Panc1 (cell line): ENCODE data around the gene CCDC191. TPM values are rescaled to one million over a fixed set of nuclear protein-coding genes. Genes with fewer than 3 reads are reported as not detected.

Experiments
- ATAC-seq: fragments of 200-7000 bp; cut with Tn5 transposase; 2 replicates; pipeline ENCODE4 v1.9.1; 2020; ENCODE audit warnings: mild to moderate bottlenecking, moderate library complexity
- BruUV-seq: library from RNA; stranded (reverse); fragments of 400-500 nt; replicated peaks from 2 replicates; lab custom pipeline; 2021; lab: Mats Ljungman, UMichigan
- CTCF ChIA-PET: fragments of 300-600 bp; sonication (Branson Sonifier 250); formaldehyde crosslinking; loops from one replicate; lab custom pipeline; 2022; ENCODE audit warnings: antibody characterized with exemption; lab: Charles Lee
- POLR2A ChIA-PET: fragments of 300-600 bp; sonication (Branson Sonifier 250); formaldehyde crosslinking; loops from one replicate; lab custom pipeline; 2022; ENCODE audit warnings: antibody characterized with exemption; lab: Charles Lee
- DNase-seq: peaks from one replicate; pipeline ENCODE4 v3.0.0-alpha.2; 2010; ENCODE audit warnings: low read depth, low spot score
- H3K27ac ChIP-seq: 2 replicates; pipeline ENCODE4 v1.5.1; 2011; ENCODE audit warnings: mild to moderate bottlenecking, low read length, inconsistent platforms
- H3K27me3 ChIP-seq: fragments of 200-500 bp; sonication (Bioruptor generic); 2 replicates; pipeline ENCODE4 v1.6.0; 2014; ENCODE audit warnings: low read length, inconsistent platforms; ENCODE audit not compliant: control insufficient read depth, insufficient read depth
- H3K36me3 ChIP-seq: fragments of 200-500 bp; sonication (Bioruptor generic); 2 replicates; pipeline ENCODE4 v1.5.1; 2014; ENCODE audit warnings: inconsistent platforms, mild to moderate bottlenecking, low read length, moderate library complexity; ENCODE audit not compliant: control insufficient read depth, insufficient read depth
- H3K4me1 ChIP-seq: 2 replicates; pipeline ENCODE4 v1.5.1; 2011; ENCODE audit warnings: inconsistent platforms, mild to moderate bottlenecking, low read length, moderate library complexity; ENCODE audit not compliant: control insufficient read depth, insufficient read depth
- H3K4me3 ChIP-seq, 2 experiments: 2 replicates each; pipeline ENCODE4 v1.5.1; 2011 to 2012; ENCODE audit warnings: low read depth in 2 of 2, low read length in 2 of 2, mild to moderate bottlenecking in 2 of 2, inconsistent platforms in 1 of 2, moderate library complexity in 1 of 2
- H3K9me3 ChIP-seq: fragments of 200-500 bp; sonication (Bioruptor generic); 2 replicates; pipeline ENCODE4 v1.5.1; 2014; ENCODE audit warnings: low read depth, mild to moderate bottlenecking, inconsistent platforms, low read length, moderate library complexity; ENCODE audit not compliant: control insufficient read depth, insufficient read depth
- POLR2AphosphoS5 ChIP-seq: IDR thresholded peaks from 2 replicates; pipeline ENCODE4 v1.6.1; 2012; ENCODE audit warnings: mild to moderate bottlenecking, low read depth, low read length, moderate library complexity
- REST ChIP-seq, 2 experiments: IDR thresholded peaks; 2 replicates each; pipeline ENCODE4 v1.6.1; 2011 to 2012; ENCODE audit warnings: low read depth in 2 of 2, control low read depth in 1 of 2, low read length in 1 of 2, mild to moderate bottlenecking in 1 of 2, moderate library complexity in 1 of 2; ENCODE audit not compliant: insufficient read depth in 1 of 2
- SIN3A ChIP-seq: IDR thresholded peaks from 2 replicates; pipeline ENCODE4 v1.6.1; 2012; ENCODE audit warnings: low read depth, mild to moderate bottlenecking, low read length, moderate library complexity, borderline replicate concordance; ENCODE audit not compliant: insufficient read depth
- TCF7L2 ChIP-seq: IDR thresholded peaks from 2 replicates; pipeline ENCODE4 v1.6.1; 2011; ENCODE audit warnings: mild to moderate bottlenecking, low read depth, low read length, inconsistent platforms
- in situ Hi-C: cut with HindIII; loops from 2 replicates; pipeline ENCODE4 v1.10.0; 2016; ENCODE audit warnings: low sequenced_read_pairs, low pct_unique_long_range_greater_than_20kb
- intact Hi-C: fragments of 100-400 bp; cut with micrococcal nuclease; formaldehyde crosslinking; loops from one replicate; pipeline ENCODE4 v1.10.0; 2022; ENCODE audit not compliant: unreplicated experiment
- total RNA-seq: library from RNA; stranded (reverse); gene quantifications from one replicate; pipeline ENCODE4 v1.2.1, GENCODE V29; 2021; ENCODE audit not compliant: unreplicated experiment
- TF ChIP-seq, protein P1 (sequence below): fragments of 450-650 bp; IDR thresholded peaks from 2 replicates; pipeline ENCODE4 v1.5.1; 2017; ENCODE audit warnings: mild to moderate bottlenecking

The CCDC191 gene
- total RNA-seq, 1 experiment from 2014 or later: 5.6 TPM

DNA sequence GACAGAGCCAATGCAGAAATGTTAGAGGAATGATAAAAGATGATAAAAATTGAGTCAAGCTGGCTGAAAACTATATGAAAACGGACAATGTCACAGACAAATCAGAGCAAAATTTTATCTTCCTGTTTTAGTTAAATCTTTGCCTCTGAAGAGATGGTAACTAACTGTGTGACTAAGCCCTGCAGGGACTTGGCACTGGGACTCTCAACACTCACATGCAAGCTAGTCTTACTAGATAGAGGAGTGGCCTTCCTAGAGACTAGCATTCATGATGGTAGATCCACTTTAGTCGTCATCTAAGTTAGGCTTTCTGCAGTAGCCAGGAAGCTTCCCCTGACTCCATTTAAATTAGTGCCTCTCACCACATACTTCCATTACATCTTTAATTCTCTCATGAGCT lies 4.1 kb downstream of the CCDC191 start:
- Histone ChIP-seq H3K27me3 (no peaks in the 10 kb centered on the region), H3K4me3 (no peak overlapping the region), H3K36me3 (no peaks in the 10 kb centered on the region; the same call in 1 of the 2 replicates), H3K27ac (no peak overlapping the region), H3K4me1 (peaks cover 7% of the 10 kb centered on the region), H3K9me3 (no peaks in the 10 kb centered on the region)
- DNase-seq (no peak), ATAC-seq (no peak)
- in situ Hi-C loops: no loop called here
- CTCF ChIA-PET: no interaction called here
- BruUV-seq: no TSS peak
- intact Hi-C loops: loop anchor here (10.0 kb wide), 1 partner anchor 207 kb away; no protein-coding TSS in a partner anchor
- TF ChIP-seq SIN3A: no peak
- TF ChIP-seq REST (IDR thresholded peaks at IDR 0.05; ENCODE audit: insufficient read depth in 1 of 2, low read depth in 2 of 2, low read length in 1 of 2): no peak
- no peak for TF ChIP-seq TCF7L2
- TF ChIP-seq, protein P1, sequence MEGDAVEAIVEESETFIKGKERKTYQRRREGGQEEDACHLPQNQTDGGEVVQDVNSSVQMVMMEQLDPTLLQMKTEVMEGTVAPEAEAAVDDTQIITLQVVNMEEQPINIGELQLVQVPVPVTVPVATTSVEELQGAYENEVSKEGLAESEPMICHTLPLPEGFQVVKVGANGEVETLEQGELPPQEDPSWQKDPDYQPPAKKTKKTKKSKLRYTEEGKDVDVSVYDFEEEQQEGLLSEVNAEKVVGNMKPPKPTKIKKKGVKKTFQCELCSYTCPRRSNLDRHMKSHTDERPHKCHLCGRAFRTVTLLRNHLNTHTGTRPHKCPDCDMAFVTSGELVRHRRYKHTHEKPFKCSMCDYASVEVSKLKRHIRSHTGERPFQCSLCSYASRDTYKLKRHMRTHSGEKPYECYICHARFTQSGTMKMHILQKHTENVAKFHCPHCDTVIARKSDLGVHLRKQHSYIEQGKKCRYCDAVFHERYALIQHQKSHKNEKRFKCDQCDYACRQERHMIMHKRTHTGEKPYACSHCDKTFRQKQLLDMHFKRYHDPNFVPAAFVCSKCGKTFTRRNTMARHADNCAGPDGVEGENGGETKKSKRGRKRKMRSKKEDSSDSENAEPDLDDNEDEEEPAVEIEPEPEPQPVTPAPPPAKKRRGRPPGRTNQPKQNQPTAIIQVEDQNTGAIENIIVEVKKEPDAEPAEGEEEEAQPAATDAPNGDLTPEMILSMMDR: no peak
- TF ChIP-seq POLR2AphosphoS5: no peak
- POLR2A ChIA-PET: no interaction called here

DNA sequence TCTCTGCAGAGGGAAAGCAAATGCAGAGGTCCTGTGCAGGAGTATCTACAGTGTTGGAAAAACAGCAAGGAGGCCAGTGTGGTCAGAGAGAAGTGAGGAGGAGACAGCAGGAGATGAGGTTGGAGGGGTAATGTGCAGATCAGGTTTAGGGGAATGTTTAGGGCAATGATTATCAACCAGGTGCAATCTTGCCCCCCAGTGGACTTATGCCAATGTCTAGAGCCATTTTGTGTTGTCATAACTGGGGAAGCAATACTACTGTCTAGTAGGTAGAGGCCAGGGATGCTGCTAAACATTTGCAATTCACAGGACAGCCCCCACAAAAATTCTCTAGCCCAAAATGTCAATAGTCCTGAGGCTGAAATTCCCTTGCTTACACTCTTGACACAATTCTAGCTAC lies 13.1 kb downstream of the CCDC191 start:
- TF ChIP-seq, protein P1: no peak
- TF ChIP-seq SIN3A: no peak
- TF ChIP-seq TCF7L2: no peak
- TF ChIP-seq REST (IDR thresholded peaks at IDR 0.05; ENCODE audit: insufficient read depth in 1 of 2, low read depth in 2 of 2, low read length in 1 of 2): no peak
- no peak for TF ChIP-seq POLR2AphosphoS5
- Histone ChIP-seq H3K9me3 (no peaks in the 10 kb centered on the region), H3K27me3 (no peaks in the 10 kb centered on the region), H3K4me3 (no peak overlapping the region), H3K4me1 (no peaks in the 10 kb centered on the region), H3K27ac (no peak overlapping the region), H3K36me3 (no peaks in the 10 kb centered on the region)
- POLR2A ChIA-PET: no interaction called here
- BruUV-seq: no TSS peak
- ATAC-seq (no peak), DNase-seq (no peak)
- in situ Hi-C loops: no loop called here
- intact Hi-C loops: no loop called here
- CTCF ChIA-PET: no interaction called here
